Endothelial cell of umbilical vein (primary cell): Measurements from ENCODE around the gene OLFM1. TPM values are rescaled to one million over a fixed set of nuclear protein-coding genes. Genes with fewer than 3 reads are reported as not detected.

ENCODE experiments used
- BruUV-seq: library from RNA; stranded (reverse); fragments of 400-500 nt; replicated peaks from 2 replicates; lab custom pipeline; 2021; lab: Mats Ljungman, UMichigan
- CTCF ChIA-PET: fragments of 300-600, 350-600 bp; sonication (Branson Sonifier 250); formaldehyde crosslinking; loops from one replicate; lab custom pipeline; 2021; ENCODE audit warnings: antibody characterized with exemption, inconsistent platforms; lab: Charles Lee
- POLR2A ChIA-PET: fragments of 300-600, 350-600 bp; sonication (Branson Sonifier 250); formaldehyde crosslinking; loops from one replicate; lab custom pipeline; 2021; ENCODE audit warnings: antibody characterized with exemption, inconsistent platforms; lab: Charles Lee
- DNase-seq: peaks from one replicate; pipeline ENCODE4 v3.0.0-alpha.2; 2011; ENCODE audit warnings: low read depth, low spot score
- FAIRE-seq: peaks from 2 replicates; lab custom pipeline; 2011; peaks lifted over from hg19 to GRCh38; lab: Jason Lieb, UNC
- H2AFZ ChIP-seq: 2 replicates; pipeline ENCODE4 v1.6.0; 2012; ENCODE audit warnings: low read depth, low read length, control low read depth, inconsistent platforms
- H3K27ac ChIP-seq: 2 replicates; pipeline ENCODE4 v1.5.1; 2011; ENCODE audit warnings: low read depth, mild to moderate bottlenecking, control low read depth, low read length, moderate library complexity; ENCODE audit not compliant: insufficient read depth
- H3K27me3 ChIP-seq, 2 experiments: 2 replicates each; pipeline versions ENCODE4 v1.6.0 to v1.6.1; 2011; ENCODE audit warnings: low read length in 2 of 2, mixed read lengths in 1 of 2; ENCODE audit not compliant: control insufficient read depth in 2 of 2, insufficient read depth in 2 of 2
- H3K36me3 ChIP-seq, 2 experiments: 2 replicates in 1 of 2; 3 replicates in 1 of 2; pipeline ENCODE4 v1.5.1; 2011; ENCODE audit warnings: low read length in 2 of 2, mild to moderate bottlenecking in 1 of 2, moderate library complexity in 1 of 2; ENCODE audit not compliant: control insufficient read depth in 2 of 2, insufficient read depth in 2 of 2; ENCODE audit errors: extremely low read depth in 1 of 2
- H3K4me1 ChIP-seq: 3 replicates; pipeline ENCODE4 v1.5.1; 2011; ENCODE audit warnings: mild to moderate bottlenecking, low read length; ENCODE audit not compliant: control insufficient read depth, insufficient read depth; ENCODE audit errors: extremely low read depth
- H3K4me2 ChIP-seq: 2 replicates; pipeline ENCODE4 v1.6.1; 2011; ENCODE audit warnings: low read length, control low read depth, mixed read lengths; ENCODE audit not compliant: insufficient read depth
- H3K4me3 ChIP-seq, 3 experiments: fragments of 200-600 bp in 1 of 3; sonication (generic), shearing (Covaris generic) in 1 of 3; replicated peaks in 1 of 3; 2 replicates each; pipeline ENCODE4 v1.5.1; 2011 to 2016; ENCODE audit warnings: control low read depth in 3 of 3, low read length in 3 of 3, mild to moderate bottlenecking in 2 of 3, inconsistent platforms in 1 of 3, low read depth in 1 of 3, moderate library complexity in 1 of 3; ENCODE audit not compliant: insufficient read depth in 1 of 3
- H3K79me2 ChIP-seq: 2 replicates; pipeline ENCODE4 v1.6.0; 2012; ENCODE audit warnings: low read length, inconsistent platforms; ENCODE audit not compliant: control insufficient read depth, insufficient read depth
- H3K9ac ChIP-seq: replicated peaks from 2 replicates; pipeline ENCODE3; 2011; ENCODE audit warnings: low read length, control low read depth; ENCODE audit not compliant: insufficient read depth; ENCODE audit errors: extremely low read depth
- H3K9me1 ChIP-seq: replicated peaks from 3 replicates; pipeline ENCODE4 v1.6.0; 2011; ENCODE audit warnings: mild to moderate bottlenecking, low read length; ENCODE audit not compliant: control insufficient read depth, insufficient read depth; ENCODE audit errors: extremely low read depth
- H3K9me3 ChIP-seq: replicated peaks from 2 replicates; pipeline ENCODE4 v1.5.1; 2012; ENCODE audit warnings: low read length, inconsistent platforms; ENCODE audit not compliant: control insufficient read depth, insufficient read depth
- H4K20me1 ChIP-seq: replicated peaks from 2 replicates; pipeline ENCODE3; 2011; ENCODE audit warnings: mild to moderate bottlenecking, low read length; ENCODE audit not compliant: control insufficient read depth, insufficient read depth; ENCODE audit errors: extremely low read depth
- CTCF ChIP-seq, 2 donors: IDR thresholded peaks; 1 replicate in 1 of 2; 2 replicates in 1 of 2; pipeline ENCODE4 v1.5.1; 2011; ENCODE audit warnings: low read length in 2 of 2, mild to moderate bottlenecking in 2 of 2, moderate library complexity in 2 of 2, control low read depth in 1 of 2, inconsistent platforms in 1 of 2, low read depth in 1 of 2; ENCODE audit not compliant: insufficient read depth in 1 of 2; ENCODE audit errors: extremely low read depth in 1 of 2
- EZH2 ChIP-seq: IDR thresholded peaks from 2 replicates; pipeline ENCODE4 v1.6.1; 2012; ENCODE audit warnings: borderline replicate concordance, low read depth, mild to moderate bottlenecking, moderate library complexity, low read length, inconsistent platforms; ENCODE audit not compliant: severe bottlenecking
- FOS ChIP-seq: IDR thresholded peaks from 2 replicates; pipeline ENCODE4 v1.6.1; 2011; ENCODE audit warnings: mild to moderate bottlenecking, low read length, moderate library complexity, borderline replicate concordance; ENCODE audit not compliant: insufficient read depth
- GATA2 ChIP-seq: IDR thresholded peaks from 2 replicates; pipeline ENCODE4 v1.7.0; 2011; ENCODE audit warnings: low read depth, mild to moderate bottlenecking, moderate library complexity, mixed read lengths, low read length; ENCODE audit not compliant: insufficient read length, insufficient read depth
- JUN ChIP-seq: IDR thresholded peaks from 2 replicates; pipeline ENCODE4 v1.6.1; 2011; ENCODE audit warnings: borderline replicate concordance, low read depth; ENCODE audit not compliant: insufficient read length, insufficient read depth
- MAX ChIP-seq: IDR thresholded peaks from 2 replicates; pipeline ENCODE4 v1.6.1; 2011; ENCODE audit not compliant: insufficient read depth, insufficient read length
- MYC ChIP-seq: IDR thresholded peaks from one replicate; pipeline ENCODE4 v1.6.1; 2011; ENCODE audit warnings: mild to moderate bottlenecking, low read depth, low read length
- POLR2A ChIP-seq: IDR thresholded peaks from 2 replicates; pipeline ENCODE4 v1.6.1; 2012; ENCODE audit warnings: low read depth, mild to moderate bottlenecking, control low read depth, low read length
- POLR2AphosphoS5 ChIP-seq: IDR thresholded peaks from 2 replicates; pipeline ENCODE4 v1.6.1; 2012; ENCODE audit warnings: low read depth, mild to moderate bottlenecking, control low read depth, low read length, moderate library complexity; ENCODE audit not compliant: insufficient read depth
- dilution Hi-C: fragments of 300-500 bp; cut with MboI; formaldehyde crosslinking; loops from one replicate; pipeline ENCODE4 v1.15.0; 2019; ENCODE audit warnings: low sequenced_read_pairs; ENCODE audit not compliant: extremely low pct_ligation_motif_present
- intact Hi-C: fragments of 100-400 bp; cut with micrococcal nuclease; formaldehyde crosslinking; loops from one replicate; pipeline ENCODE4 v1.10.0; 2022
- polyA plus RNA-seq, 4 experiments: library from polyadenylated mRNA; depleted of rRNA in 3 of 4; stranded (reverse) in 3 of 4; unstranded in 1 of 4; fragments of >200 nt; gene quantifications; 2 replicates each; pipeline versions ENCODE4 v1.2.1 to v1.2.3, GENCODE V29; 2011 to 2012; ENCODE audit warnings: missing spikeins in 1 of 4
- total RNA-seq: library from RNA; stranded (reverse); gene quantifications from 2 replicates; pipeline ENCODE4 v1.2.3, GENCODE V29; 2021

OLFM1 gene
- total and polyA plus RNA-seq, 2 donors (not counting 3 experiments of a cell fraction or from before 2014, with no cell fraction given) = 0.07 to 0.95 TPM

- BruUV-seq = no TSS peak
- DNase-seq (no peak), FAIRE-seq (no peak)
- TF ChIP-seq FOS = no peak
- TF ChIP-seq MYC = no peak
- TF ChIP-seq CTCF (IDR thresholded peaks at IDR 0.05; ENCODE audit: extremely low read depth in 1 of 2, insufficient read depth in 1 of 2, low read depth in 1 of 2, low read length in 2 of 2) = no peak
- TF ChIP-seq GATA2 = no peak
- no peak for TF ChIP-seq MAX
- no peak for TF ChIP-seq POLR2A
- TF ChIP-seq POLR2AphosphoS5 = no peak
- TF ChIP-seq EZH2 = no peak
- no peak for TF ChIP-seq JUN
- no peak overlapping the region for H3K4me2 ChIP-seq
- no peaks in the 10 kb centered on the region for H3K4me1 ChIP-seq
- no peaks in the 10 kb centered on the region for H4K20me1 ChIP-seq
- ChIA-PET POLR2A (no interaction called here), CTCF (no interaction called here)
- H3K79me2 ChIP-seq = no peaks in the 10 kb centered on the region
- no peak overlapping the region for H2AFZ ChIP-seq
- dilution Hi-C loops = no loop called here
- no peaks in the 10 kb centered on the region for H3K36me3 ChIP-seq
- H3K4me3 ChIP-seq = no peak overlapping the region
- peaks cover 3 to 4% of the 10 kb centered on the region in 2 experiments for H3K27me3 ChIP-seq
- H3K9me3 ChIP-seq = no peaks in the 10 kb centered on the region
- no peak overlapping the region for H3K9ac ChIP-seq
- intact Hi-C loops = loop anchor here (10.0 kb wide), 1 partner anchor 308 kb away; no protein-coding TSS in a partner anchor
- no peaks in the 10 kb centered on the region for H3K9me1 ChIP-seq
- no peak overlapping the region for H3K27ac ChIP-seq
Measured at GRCh38 chr9:135082536-135082935, 4.9 kb upstream of the OLFM1 start.
